GM21723 (cell line): ENCODE results near the gene ABI1.
A peak's percentile ranks its signal among the peaks of the same experiment; 100 is the strongest.
"Not testable (repeated sequence)": the region's sequence is repeated elsewhere in the genome, so short reads cannot be mapped to it uniquely, and the experiment has no call there.

Experiments
- ATAC-seq: cut with Tn5 transposase; IDR thresholded peaks from one replicate; pipeline ENCODE4 v1.9.1; 2021; ENCODE audit warnings: mild to moderate bottlenecking, moderate library complexity; ENCODE audit not compliant: unreplicated experiment

ABI1 gene

DNA sequence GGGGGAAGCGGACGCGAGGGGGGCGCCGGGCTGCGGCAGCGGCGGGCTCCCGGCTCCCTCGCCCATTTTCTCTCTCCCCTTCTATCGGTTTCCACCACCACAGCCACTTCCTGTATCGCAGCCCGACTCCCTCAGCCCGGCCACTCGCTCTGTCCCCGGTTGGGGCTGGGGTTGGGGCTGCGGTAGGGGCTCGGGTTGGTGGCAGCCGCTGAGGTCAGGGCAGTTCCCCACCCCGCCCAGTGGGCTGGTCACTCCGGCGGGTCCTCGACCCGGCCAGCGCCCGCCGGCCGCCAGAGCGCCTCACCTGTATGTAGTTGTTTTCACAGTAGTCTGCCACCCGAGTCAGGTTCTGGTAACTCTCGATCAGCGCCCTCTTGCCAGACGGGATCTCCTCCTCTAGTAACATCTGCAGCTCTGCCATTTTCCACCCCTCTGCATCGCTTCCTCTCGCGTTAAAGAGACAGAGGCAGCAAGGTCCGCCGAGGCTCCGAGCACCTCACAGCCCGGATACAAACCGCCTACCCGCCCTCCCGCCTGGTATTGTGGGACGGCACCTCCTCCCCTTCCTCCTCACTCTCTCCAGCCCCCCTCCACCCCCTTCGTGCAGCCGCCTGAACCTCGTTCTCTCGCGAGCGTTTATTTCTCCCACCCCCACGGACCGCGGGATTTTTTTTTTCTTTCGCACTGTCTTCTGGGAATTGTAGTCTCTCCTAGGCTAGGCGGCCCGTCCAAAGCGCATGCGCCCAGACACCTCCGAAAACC, at the start of gene ABI1:
Gene ABI1, minus strand, starts transcription at position 516 of the 762 bp plus-strand sequence. Its CDS starts 95 bp downstream, at position 421.
- ATAC-seq, result peak; percentile 68

- ATAC-seq, result no peak
Measured at GRCh38 chr10:26909753-26910152, 49.0 kb upstream of the ABI1 start.

DNA sequence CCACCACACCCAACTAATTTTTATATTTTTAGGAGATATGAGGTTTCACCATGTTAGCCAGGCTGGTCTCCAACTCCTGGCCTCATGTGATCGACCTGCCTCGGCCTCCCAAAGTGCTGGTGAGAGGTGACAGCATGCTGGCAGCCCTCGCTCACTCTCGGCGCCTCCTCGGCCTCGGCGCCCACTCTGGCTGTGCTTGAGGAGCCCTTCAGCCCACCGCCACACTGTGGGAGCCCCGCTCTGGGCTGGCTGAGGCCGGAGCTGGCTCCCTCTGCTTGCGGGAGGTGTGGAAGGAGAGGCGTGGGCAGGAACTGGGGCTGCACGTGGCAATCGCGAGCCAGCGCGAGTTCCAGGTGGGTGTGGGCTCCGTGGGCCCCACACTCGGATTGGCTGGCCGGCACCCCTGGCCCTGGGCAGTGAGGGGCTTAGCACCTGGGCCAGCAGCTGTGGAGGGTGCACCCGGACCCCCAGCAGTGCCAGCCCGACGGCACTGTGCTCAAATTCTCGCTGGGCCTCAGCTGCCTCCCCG, 44.6 kb upstream of the ABI1 start:
- not testable (repeated sequence) for ATAC-seq

GRCh38 chr10:26903431-26904217, 42.9 kb upstream of the ABI1 start:
- no peak for ATAC-seq

DNA sequence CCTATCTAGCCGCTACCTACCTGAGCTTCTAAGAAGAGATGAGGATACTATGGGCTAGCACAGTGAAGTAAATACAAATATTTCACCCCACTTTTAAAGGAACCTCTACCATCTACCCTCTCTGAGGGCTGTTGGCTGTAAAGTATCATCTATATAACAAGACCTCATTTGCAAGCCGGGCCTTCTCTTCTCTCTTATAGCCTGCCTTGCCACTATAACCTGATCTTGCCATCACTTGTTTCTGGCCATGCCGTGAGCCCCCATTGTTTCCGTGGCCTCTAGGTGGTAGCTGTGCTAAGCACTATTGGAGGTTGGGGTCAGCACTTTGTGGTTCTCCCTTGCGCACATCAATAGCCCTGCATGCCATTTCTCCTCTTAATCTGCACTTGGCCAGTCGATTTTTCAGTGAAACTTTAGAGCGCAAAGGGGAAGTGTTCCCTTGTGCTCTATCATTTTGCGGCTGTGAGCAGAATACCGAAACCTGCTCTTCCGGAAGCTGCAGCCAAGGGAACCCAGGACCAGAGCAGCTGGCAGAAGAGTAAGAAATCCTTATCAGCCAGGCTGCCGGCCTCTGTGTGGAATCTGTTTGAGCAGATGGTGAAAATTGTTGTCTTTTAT, 31.7 kb upstream of the ABI1 start:
- peak; percentile 84 for ATAC-seq

- no peak for ATAC-seq
Measured at GRCh38 chr10:26890956-26891355, 30.2 kb upstream of the ABI1 start.

GRCh38 chr10:26887611-26888215, 27.0 kb upstream of the ABI1 start:
- ATAC-seq, result no peak

DNA sequence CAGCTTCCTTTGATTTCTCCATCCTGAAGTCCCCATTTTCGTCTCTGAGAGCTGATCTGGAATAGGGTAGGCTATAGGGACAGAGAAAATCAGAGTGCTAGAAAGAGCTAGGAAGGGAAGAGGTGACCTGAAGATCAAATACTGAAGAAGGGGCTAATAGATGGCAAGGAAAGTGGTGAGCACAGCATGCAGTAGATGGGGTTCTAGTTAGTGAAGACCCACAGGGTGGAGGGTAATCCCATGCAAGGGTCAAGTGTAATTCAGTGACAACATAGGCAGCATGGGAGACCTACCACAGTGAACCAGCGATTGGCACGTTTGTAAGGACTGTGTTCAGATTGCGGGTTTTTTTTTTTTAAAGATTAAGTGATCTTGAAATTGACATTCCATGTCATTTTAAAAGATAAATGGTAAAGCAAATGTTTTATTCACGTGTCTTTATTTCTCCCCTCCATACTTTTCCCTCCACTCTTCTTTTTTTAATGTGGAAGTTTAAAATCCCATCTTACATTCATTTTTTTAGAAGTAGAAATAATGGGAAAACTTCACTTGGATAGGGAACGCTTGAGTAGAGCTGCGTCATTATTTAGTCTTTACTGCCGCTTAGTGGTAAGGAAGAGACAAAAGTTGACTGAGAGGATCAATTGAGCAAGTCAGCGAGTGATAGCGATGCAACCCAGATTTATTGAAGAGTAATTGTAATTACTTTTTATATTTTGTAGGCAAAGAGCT, 21.0 kb upstream of the ABI1 start:
- ATAC-seq, result peak; percentile 90

- ATAC-seq, result no peak
Measured at GRCh38 chr10:26879744-26880143, 19.0 kb upstream of the ABI1 start.

GRCh38 chr10:26870766-26871165, 10.0 kb upstream of the ABI1 start:
- no peak for ATAC-seq

DNA sequence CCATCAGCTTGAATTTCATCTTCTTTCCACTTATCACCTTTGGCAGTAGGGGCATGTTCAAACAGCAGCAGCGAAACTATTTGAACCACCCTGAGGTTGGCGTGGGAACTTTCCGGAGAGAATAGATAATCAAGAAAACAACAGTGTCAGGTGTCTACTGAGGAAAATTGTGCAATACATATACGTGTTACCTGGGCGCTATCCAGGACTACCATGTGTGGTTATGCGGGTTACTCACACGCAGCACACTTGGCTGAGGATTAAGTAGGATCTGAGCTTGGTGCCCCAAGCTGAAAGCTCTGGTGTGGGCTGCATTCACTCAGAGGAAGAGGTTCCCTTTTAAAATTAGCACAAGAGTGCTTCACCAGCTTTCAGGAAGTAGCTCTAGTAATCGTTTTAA, 8.8 kb upstream of the ABI1 start:
- ATAC-seq, result no peak

DNA sequence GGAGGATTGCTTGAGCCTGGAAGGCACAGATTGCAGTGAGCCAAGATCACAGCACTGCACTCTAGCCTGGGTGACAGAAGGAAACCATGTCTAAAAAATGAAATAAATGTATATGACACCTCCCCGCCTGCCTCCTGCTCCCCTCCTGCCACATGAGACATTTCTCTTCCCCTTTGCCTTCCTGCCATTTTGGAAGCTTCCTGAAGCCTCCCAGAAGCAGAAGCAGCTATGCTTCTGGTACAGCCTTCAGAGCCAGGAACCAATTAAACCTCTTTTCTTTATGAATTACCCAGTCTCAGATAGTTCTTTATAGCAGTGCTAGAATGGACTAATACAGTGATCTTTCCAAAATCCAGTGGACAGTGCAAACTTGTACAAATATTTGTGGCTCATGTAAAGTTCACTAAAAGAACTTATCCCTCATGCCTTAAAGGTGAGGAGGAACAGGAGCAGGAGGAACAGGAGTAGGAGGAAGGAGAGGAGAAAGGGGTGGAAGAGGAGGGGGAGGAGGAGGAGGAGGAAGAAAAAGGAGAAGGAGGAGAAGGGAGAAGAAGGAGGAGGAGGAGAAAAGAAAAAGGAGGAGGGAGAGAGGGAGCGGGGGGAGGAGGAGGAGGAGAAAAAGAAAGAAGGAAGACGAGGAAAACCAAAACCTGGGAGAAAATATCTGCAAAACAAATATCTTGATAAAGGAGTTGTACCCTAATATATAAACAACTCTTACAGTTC, 2.8 kb upstream of the ABI1 start:
- no peak for ATAC-seq

GRCh38 chr10:26861205-26861998, 644 bp upstream of the ABI1 start:
- no peak for ATAC-seq

DNA sequence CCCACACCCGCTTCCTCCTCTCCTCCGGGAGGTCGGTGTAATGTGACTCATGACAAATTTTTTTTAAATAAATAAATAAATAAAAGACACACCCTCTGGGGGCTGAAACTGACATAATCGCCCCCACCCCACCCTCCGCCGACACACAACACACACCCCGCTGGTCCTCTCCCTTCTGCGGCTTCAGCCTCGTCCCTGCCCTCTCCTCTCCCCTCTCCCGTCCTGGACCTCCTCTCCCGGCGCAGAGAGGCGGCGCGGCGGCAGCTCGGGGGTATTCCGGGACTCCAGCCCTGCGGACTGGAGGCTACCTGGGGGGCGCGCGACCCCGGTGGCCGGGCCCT, 686 bp downstream of the ABI1 start:
- ATAC-seq, result peak; percentile 19

DNA sequence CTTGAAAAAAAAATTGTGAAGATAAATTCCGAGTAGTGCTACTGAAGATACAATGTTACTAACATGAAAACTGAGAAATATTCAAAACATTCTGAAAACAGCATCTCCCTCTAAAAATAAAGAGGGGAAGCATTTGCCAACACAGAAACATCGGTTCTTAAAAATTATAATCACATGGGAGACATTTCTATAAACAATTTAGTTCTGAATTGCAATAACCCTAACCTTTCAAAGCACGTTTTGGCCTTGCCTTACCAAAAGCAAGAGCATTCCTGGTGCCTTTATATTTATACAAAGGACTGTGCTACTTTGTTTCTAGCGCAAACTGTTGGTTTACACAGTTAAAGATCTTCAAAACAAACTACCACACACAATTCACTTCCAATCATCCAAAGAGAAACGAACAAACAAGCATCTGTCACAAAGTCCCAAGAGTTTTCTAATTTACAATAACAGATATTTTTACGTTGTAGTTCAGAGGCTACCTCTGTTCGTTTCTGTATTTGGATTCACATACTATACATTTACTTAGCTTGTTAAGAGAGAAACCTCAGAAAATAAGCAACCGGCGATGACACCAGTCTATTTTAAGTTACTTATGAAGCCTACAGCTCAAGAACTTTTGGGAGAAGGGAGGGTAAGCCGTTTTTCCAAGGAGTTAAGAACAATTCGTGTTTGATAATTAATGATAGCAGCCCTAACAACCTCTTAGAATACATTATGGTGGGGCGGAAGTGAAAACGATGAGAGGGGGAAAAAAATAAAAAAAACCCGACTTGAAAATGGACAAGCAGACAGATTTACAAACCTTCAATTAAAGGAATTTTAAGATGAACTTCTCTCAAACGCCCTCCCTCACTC, 1.3 kb downstream of the ABI1 start:
- no peak for ATAC-seq

- ATAC-seq, result no peak
Measured at GRCh38 chr10:26858707-26859034, 2.1 kb downstream of the ABI1 start.

DNA sequence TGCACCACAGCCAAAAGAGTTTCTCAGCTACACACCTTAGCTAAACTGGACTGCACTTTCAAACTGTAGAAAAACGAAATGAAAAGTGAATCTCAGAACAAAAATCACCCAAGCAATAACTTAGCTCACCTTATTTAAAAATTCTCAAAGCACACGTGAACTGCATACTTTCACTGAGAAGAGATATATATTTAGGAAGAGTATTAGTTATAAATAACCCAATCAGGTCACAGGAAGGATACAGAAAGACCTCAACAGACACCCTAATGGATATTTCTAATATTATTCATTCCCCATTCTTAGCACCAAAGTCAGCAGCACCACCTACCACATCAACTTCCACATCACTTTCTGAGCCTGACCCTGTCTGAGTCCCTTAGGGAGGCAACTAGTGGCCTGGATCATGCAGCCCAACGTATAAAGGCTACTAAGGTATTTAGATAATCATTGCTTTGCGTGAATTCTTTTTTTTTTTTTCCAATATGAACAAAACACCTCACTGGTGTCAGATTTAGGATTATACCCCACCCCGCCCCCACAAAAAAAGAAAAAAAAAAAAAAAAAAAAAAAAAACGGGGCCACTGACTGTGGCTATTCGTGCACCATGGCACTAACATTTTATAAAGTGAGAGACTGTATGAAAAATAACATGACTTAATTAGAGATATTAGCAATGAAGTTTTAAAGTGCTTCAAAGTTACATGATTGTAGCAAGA, 2.6 kb downstream of the ABI1 start:
- ATAC-seq, result peak; percentile 46

DNA sequence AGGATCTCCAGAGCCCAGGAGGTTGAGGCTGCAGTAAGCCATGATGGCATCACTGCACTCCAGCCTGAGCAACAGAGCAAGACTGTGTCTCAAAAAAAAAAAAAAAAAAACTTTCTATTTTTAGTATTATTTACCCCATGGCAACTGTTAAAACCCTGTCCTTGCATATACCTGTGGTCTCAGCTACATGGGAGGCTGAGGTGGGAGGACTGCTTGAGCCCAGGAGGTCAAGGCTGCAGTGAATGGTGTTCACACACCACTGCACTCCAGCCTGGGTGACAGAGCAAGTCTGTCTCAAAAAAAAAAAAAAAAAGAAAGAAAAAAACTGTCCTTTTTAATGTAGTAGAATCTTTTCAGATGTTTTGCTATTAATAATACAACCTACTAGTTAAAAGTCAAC, 3.2 kb downstream of the ABI1 start:
- peak; percentile 16 for ATAC-seq
